Kidney glomerular epithelial cell (primary cell): ENCODE data around the gene NPY2R.

Experiments used
- DNase-seq: peaks from one replicate; lab custom pipeline; 2025; lab: John Stamatoyannopoulos, UW

Gene NPY2R, protein sequence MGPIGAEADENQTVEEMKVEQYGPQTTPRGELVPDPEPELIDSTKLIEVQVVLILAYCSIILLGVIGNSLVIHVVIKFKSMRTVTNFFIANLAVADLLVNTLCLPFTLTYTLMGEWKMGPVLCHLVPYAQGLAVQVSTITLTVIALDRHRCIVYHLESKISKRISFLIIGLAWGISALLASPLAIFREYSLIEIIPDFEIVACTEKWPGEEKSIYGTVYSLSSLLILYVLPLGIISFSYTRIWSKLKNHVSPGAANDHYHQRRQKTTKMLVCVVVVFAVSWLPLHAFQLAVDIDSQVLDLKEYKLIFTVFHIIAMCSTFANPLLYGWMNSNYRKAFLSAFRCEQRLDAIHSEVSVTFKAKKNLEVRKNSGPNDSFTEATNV

DNA sequence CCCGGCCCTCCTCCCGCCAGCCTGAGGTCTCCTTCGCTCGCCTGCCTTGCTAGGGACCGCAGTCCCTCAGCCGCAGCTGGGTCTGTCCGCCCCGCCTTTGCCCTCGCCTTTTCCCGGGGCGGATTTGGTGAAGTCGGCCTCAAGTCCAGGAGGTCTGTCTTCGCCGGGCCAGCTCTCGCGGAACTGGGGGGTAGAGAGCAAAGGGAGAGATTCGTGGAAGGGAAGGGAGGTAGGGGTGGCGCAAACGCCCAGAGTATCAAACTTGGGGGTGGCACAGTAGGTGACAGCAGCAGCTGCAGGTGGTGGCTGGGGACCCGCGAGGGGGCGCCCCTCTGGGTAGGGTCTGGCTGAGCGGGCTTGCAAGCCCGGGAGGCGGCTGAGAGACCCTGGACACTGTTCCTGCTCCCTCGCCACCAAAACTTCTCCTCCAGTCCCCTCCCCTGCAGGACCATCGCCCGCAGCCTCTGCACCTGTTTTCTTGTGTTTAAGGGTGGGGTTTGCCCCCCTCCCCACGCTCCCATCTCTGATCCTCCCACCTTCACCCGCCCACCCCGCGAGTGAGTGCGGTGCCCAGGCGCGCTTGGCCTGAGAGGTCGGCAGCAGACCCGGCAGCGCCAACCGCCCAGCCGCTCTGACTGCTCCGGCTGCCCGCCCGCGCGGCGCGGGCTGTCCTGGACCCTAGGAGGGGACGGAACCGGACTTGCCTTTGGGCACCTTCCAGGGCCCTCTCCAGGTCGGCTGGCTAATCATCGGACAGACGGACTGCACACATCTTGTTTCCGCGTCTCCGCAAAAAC lies at the start of gene NPY2R:
Gene NPY2R (plus strand): TSS at position 379 of the 797 bp plus-strand sequence. CDS start 5,304 bp downstream, outside the sequence.
- DNase-seq: no peak

- no peak for DNase-seq
These were observed 47.1 kb upstream of the NPY2R start for GRCh38 chr4:155161357-155161756.

DNA sequence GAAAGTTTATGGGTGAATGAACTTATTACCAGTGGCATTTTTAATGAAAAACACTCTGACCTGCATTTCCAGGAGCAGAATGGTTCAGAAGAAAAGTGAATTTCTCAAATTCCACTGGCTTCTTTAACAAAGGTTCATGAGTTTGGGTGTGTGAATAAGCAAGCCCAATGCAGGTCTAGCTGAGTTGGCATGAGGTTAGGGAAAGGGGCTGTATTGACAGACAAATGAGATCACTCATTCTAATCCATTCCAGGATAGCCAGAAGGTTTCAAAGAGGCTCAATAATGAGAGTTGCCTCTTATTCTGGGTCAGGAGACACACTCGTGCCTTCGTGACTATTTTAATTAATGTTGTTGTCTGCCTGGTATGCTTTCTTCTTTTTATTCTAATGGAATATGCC lies 43.7 kb upstream of the NPY2R start:
- no peak for DNase-seq

GRCh38 chr4:155170569-155170968 lies 37.9 kb upstream of the NPY2R start:
- no peak for DNase-seq

DNA sequence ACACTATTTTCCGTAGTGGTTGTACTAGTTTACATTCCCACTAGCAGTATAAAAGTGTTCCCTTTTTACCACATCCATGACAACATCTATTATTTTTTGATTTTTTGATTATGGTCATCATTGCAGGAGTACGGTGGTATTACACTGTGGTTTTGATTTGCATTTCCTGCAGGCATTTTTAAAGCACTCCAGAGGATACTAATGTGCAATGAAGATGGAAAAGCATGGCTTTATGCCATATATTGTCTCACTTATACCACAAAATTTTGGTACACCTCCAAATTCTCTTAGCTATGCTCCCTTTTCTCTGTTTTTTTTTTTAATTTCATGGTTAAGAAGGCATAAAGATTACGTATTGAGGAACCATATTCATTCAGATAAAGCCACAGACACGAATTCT lies 35.1 kb upstream of the NPY2R start:
- no peak for DNase-seq

DNA sequence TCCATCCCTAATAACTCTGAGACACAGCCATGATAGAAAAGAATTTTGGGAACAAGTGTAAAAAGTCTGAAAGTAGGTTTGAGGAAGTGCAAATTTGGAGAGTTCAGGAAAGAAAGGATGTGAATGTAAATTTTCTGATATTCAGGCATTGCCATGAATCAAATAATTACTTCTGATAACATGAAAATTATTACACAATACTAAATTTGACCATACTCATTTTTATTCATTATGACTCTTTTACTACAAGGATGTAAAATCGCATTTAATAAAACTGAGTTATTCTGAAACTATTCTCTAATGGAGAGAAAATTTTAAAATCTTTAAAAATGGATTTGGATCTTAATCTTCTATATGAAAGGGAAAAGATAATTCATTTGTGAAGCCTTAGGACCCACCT lies 33.8 kb upstream of the NPY2R start:
- no peak for DNase-seq

DNA sequence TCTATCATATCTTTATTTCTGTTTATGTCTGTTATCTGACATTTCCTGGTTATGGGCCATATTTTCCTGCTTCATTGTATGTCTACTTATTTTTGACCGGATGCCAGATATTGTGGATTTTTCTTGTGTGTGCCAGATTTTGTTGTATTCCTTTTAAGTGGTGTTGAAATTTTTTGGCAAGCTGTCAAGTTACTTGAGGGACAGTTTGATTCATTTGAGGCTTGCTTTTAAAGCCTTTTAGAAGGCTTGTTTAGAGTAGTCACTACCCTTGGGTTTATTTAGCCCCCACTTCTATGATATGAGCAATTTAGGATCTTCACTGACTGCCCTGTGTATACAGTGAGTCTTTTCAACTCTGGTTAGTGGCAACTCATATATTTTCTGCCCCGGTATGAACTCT lies 29.2 kb upstream of the NPY2R start:
- no peak for DNase-seq

- no peak for DNase-seq
These were observed 21.5 kb upstream of the NPY2R start for GRCh38 chr4:155186972-155187371.

GRCh38 chr4:155187989-155188388 lies 20.4 kb upstream of the NPY2R start:
- no peak for DNase-seq

GRCh38 chr4:155190099-155190498 lies 18.3 kb upstream of the NPY2R start:
- no peak for DNase-seq

DNA sequence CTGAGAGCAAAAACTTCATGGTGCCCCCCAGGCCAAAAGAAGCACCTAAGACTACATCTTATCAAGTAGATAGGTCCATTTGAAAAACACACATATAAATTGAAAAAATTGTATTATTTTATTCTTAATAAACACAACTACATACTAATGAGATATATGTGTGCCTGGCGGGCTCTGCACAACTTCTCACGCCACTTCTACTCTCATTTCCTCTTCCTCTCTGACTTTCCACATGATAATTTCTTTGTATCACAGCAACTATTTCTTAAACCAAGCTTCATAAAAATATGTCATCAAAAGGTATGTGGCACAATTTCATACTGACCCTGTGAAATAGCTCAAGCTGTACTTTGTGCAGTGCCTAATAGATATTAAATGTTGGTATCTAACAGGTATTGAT lies 10.7 kb upstream of the NPY2R start:
- DNase-seq: no peak

- peak; percentile 10 for DNase-seq
These were observed 740 bp upstream of the NPY2R start for GRCh38 chr4:155207534-155208257.

- DNase-seq: no peak
These were observed 11.6 kb downstream of the NPY2R start for GRCh38 chr4:155220025-155220424.

- no peak for DNase-seq
These were observed 18.7 kb downstream of the NPY2R start for GRCh38 chr4:155227131-155227530.

DNA sequence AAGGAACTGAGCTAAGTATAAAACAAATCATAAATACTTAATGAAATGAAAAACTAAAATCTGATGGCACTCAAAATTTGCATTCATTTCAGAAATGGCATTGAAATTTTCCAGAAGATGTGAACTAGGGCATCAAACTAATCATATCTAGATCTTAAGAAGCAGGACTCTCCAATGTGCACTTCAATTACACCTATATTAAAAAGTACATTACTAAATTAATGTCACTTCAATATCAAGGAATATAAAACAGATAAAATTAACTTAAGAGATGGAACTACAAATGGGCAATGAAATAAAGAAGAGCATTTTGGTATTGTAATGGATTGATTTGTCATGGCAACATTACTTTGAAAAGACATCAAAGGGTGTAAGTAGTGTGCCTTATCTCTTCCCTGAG lies 20.3 kb downstream of the NPY2R start:
- DNase-seq: no peak

GRCh38 chr4:155232432-155232831 lies 24.0 kb downstream of the NPY2R start:
- DNase-seq: no peak

GRCh38 chr4:155234206-155234605 lies 25.8 kb downstream of the NPY2R start:
- DNase-seq: no peak

- DNase-seq: no peak
These were observed 29.1 kb downstream of the NPY2R start for GRCh38 chr4:155237567-155237966.

- no peak for DNase-seq
These were observed 32.8 kb downstream of the NPY2R start for GRCh38 chr4:155241225-155241624.

DNA sequence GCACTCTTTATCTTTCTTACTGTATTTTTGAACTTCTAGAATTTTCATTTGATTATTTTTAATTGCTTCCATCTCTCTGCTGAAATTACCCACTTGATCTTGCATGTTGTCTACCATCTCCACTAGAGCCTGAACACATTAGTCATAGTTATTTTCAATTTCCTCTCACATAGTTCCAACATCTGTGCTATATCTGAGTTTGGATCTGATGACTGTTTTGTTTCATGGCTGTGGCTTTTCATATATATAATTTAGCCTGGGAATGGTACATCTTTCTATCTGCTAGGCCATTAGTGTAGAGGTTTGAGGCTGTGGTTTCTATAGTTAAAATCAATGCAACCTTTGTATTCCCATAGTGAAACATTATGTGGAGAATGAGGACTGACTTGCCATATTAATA lies 33.2 kb downstream of the NPY2R start:
- no peak for DNase-seq

DNA sequence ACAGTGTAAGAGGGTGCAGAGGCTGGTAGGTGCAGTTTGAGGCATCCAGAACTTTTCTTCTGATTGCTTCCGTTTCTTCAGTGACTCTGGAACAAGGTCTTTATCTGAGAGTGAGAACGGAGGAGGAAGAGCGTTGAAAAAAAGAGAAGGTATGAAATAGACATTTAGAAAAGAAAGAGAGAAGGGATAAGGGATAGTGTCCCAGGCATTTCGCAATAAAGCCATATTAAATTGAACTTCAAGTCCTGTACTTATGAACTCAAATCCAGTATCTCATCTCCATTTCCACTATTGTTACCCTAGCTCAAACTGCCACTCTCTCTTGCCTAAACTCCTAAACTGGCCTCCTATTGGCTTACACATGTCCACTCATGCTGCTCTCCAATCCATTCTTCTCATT lies 36.7 kb downstream of the NPY2R start:
- DNase-seq: no peak

DNA sequence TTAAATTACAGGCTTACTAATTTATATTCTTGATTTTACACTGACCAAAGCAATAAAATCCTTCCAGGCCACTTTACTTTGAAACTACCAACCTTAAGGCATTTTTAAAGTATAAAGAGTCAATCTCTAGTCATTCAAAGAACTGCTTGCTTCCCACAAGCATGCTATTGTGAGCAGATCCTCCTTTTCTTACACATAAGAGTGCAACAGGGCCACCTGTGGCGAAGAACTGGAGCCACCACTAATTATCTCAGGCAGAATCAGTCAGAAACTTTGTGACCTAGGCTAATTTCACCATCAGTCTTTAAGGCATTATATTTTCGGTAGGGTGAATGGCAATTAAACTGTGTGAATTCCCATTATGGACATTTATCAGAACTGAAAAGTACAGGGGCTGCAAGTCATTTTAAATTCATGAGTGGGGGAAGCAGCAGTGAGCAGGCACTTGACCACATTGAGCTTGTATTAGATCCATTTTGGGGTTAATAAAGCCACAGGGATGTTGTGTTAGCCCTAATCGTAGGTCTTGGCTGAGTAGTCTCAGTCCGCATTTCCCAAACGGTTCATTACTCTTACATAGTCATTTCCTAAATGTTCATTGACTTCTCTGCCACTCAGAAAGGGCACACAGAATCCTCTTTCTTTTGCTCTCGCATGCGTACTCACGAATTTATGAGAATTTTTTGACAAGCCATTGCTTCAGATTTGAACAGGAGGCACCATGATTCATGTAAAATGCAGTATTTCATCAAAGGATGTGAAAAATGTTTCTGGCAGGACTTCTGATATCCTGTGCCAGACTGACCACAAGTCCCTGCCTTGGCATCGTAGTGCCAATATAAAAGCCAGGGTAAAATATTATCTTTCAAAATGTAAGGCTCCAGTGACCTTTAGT lies 39.8 kb downstream of the NPY2R start:
- no peak for DNase-seq
